ENCODE data around the gene DDX55.
A peak's percentile ranks its signal among the peaks of the same experiment; 100 is the strongest.

The DDX55 gene

DNA sequence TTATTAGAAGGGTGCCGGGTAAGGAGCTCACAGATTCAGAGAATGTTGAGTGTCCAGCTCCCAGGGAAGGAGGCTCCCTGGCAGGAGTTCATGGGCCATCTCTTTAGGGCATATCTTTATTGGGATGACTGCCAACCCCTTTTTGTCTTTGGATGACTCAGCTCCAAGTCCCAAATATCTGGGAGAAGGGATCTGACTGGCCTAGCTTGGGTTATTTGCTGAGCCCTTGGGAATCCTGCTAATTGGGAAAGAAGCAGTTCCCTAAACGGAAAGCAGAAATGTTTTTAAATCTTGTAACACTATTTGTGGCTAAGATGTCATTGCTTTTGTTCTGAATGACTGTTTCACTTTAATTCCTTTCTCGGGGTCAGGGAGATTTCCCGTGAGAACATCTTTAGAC is 12.6 kb downstream of the DDX55 start:
- no peak for DNase-seq

DNA sequence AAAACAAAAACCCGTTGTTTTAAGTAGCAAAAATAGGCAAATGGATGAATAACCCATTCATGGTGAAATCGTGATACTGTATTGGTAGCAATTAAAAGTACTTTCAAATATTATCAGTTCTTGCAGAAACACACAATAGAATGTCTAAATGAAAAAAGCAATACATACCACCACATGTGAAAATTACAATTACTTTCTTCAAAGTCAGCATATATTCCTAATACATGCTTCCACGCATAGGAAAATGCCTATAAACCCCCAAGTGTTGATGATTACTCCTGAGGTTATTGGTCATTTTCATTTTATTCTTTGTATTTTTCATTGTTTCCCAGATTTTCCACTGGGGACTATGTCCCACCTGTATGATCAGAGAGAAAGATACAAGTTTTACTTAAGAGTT is 15.2 kb downstream of the DDX55 start:
- no peak for DNase-seq

DNA sequence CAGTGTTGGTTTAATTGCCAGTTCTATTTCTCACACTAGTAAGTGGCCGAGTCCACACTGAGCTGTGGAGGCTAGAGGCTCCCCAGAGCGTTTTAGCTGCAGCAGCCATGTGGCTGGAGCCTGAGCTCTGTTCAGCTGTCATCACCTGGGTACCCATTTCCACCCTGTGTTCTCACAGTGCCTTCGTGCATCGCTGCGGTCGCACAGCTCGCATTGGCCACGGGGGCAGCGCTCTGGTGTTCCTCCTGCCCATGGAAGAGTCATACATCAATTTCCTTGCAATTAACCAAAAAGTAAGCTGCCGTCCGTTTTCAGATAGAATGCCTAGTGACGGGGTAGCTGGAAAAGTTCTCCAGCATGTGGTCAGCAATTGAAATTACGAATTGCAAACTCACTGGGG is 15.7 kb downstream of the DDX55 start:
- DNase-seq: no peak

DNA sequence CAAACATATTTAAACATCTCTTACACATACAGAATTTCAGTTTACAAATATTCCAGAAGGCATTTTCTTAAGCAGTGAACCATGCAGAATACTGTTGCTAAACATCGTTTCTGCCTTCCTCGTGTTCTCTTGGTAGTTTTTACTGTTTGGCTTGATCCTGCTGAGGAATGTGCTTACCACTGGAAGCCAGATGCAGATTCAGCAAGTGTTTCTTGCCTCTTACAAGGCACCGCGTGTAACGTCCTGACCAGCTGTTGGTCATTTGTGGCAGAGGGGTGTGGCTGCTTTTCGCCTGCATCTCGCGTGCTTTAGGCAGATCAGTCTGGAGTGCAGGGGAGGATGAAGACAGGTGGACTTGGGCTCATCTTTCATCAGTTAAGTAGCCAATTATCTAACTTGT is 19.2 kb downstream of the DDX55 start:
- no peak for DNase-seq

DNA sequence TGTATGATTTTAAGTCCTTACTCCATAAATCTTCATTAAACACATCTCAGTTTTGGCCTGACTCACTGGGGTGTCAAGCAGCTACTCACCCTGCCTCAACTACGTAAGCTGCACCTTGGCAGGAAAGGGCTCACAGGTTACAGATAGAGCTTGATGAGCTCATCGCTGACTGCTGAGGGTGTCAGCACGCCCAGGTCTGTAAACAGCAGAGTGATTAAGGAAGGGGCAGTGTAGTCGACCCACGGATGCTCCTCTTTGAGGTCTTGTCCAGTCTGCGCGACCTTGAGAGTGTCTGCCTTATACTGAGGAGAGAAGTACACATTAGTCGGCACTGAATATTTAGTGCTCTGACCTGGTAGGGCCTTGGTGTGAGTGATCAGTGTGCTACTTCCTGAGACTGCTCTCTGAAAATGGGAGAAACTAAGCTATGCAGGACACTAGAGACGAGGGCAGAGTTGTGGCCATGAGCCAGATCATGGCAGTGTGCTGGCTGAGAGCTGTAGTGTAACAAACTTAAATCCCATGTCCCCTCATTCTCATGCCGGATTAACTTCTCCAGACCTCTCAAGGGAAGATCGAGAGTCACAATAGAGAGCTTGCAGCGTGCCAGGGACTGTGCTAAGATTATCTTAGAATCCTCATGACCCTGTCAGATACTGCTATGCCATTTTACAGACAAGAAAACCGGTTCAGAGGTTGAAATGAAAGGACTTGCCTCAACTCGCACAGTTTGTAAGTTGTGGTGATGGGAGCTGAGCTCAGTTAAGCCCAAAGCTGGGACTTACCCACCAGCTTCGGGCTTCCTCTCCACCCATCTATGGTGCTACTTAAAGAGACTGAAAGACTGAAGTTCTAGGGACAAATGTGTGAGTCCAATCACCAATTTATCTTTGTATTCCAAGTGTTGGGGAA is 20.0 kb downstream of the DDX55 start:
- no peak for DNase-seq

DNA sequence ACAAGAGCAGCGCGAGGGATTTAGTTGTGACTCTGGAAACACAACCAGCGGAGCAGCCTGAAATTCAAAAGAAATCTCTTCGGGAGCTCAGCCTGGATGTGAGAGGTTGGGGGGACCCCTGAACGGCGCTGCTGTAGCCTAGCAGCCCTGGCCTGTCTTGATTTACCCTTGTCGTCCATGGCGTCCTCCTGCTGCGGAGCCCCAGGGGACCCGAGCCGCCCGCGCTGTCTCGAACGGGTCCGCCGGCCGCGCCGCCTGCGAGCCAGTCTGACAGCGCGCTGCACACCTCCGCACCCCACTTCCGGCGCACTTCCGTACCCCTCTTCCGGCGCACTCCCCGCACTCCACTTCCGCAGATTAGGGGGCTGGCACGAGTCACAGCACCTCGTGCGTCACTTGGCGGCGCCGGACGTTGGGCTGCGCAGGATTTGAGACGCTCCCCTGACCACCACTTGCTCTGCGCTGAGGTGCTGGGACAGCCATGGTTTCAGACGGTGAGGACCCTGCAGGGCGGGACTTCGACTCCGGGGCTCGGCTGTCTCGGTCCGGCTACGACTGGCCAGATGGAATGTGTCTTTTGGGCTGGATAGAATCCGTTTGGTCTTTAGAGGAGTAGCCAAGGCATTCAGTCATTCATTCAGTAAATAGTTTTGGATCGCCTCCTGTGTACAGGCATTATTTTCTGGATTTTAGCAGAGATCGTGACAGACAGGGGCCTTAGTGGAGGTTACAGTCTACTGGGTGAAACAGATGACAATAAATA is 31.7 kb downstream of the DDX55 start, which contains the start of the genes EIF2B1 and GTF2H3:
EIF2B1 (minus strand) TSS at position 308 of the 763 bp plus-strand sequence; CDS start at position 179, 129 bp downstream.
GTF2H3 (plus strand) TSS at position 451 of the 763 bp plus-strand sequence; CDS start at position 482, 31 bp downstream.
- peak; percentile 94 for DNase-seq

- DNase-seq: no peak
Observed at GRCh38 chr12:123634142-123634561, 32.3 kb downstream of the DDX55 start.

GRCh38 chr12:123643911-123644310 is 42.0 kb downstream of the DDX55 start:
- DNase-seq: no peak

GRCh38 chr12:123645380-123645779 is 43.5 kb downstream of the DDX55 start:
- no peak for DNase-seq

- DNase-seq: no peak
Observed at GRCh38 chr12:123645878-123646277, 44.0 kb downstream of the DDX55 start.

DNA sequence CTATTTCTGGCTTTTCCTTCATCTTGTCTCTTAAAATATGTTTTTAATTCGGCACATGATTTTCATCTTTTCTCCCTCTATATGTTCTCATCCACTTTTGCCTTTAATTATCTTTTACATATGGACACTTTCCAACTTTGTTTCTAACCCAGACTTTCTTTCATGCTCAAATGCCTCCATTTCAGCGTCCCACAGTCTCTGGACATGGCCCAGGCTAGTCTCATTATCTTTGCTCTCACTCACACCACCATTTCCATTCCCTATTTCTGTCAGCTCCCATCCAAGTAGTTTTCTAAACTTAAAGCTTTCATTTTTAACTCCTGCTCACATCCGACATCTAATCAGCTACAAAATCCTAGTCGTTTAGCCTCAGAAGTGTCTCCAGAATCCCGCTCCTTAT is 46.5 kb downstream of the DDX55 start:
- DNase-seq: no peak

- DNase-seq: no peak
Observed at GRCh38 chr12:123654129-123654701, 52.3 kb downstream of the DDX55 start.

DNA sequence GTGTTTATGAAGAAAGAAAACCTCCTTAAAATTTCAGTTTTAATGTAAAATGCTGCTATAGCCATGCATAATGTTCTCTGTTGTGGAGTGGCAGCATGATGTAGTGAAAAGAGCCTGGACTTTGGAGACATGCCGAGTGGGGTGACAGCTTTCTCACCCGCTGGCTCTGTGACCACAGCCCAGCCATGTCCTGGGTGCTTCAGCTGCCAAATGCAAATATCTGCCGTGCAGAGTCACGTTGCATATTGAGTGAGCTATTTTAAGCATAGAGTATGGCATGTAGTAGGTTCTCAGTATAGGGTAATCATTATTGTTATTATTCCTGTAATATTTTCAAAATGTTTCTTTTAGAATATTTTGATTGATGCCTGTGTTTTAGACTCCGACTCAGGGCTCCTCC is 53.5 kb downstream of the DDX55 start:
- no peak for DNase-seq

DNA sequence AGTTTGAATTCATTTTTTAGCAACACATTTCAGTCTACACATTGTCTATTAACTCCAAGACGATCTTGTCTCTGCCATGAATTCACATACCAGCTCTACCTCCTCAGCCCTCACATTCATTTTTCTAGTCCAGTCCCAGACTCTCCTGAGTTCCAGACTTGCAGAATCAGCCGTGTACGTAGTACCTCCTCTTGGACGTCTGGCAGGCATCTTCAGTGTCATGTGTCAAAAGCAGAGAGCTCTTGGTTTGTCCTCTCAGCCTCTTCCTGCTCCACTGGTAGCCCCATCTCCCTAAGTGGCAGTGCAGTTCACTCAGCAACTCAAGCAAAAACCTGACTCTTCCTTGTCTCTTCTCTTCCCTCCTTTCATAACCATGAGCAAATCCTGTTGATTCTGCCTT is 54.5 kb downstream of the DDX55 start:
- no peak for DNase-seq

DNA sequence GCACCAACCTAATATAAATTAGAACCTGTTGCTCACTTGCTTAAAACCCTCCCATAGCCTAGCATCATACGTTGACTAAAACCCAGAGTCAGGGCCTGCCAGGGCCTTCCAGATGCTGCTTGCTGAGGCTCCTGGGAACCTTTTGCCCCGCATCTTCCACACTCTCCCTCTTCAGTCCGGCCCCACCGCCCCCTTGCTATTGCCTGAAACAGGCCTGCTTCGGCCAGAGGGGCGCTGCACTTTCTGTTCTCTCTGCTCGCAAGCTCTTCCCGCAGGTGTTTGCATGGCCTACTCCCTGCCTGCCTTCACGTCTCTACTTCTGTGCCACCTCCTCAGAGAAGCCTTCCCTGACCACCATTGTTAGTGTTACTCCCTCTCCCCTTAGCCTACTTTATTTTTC is 55.3 kb downstream of the DDX55 start:
- DNase-seq: no peak

DNA sequence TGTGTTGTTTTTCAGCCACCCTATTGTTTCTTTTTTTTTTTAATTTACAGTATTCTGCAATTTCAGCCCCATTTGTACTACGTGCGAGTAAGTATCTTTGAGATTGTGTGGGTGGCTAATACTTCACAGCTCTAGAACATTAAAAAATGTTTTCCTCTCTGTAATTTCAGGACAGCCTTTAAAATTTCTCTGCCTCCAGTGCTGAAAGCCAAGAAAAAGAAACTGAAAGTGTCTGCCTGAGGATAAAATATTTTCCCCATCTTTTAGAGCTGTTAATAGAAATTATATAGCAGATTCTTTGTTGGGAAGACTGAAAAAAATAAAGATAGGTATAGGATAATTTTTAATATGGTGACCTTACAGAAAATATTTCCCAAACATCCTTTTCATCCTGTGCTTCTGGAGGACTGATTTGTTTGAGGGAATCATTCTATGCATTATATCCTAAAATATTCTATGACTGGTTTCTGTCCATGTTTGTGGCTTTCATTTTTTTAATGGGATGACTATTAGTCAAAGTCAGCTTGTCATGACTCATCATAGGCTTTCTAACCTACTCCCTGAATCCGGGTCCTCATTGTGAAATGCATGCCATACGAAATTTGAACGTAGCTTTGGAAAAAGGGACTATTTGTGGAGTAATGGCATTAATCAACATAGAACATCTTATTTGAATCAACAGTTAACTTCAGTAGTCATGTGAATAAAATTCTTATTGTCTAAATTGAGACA is 58.3 kb downstream of the DDX55 start:
- no peak for DNase-seq

DNA sequence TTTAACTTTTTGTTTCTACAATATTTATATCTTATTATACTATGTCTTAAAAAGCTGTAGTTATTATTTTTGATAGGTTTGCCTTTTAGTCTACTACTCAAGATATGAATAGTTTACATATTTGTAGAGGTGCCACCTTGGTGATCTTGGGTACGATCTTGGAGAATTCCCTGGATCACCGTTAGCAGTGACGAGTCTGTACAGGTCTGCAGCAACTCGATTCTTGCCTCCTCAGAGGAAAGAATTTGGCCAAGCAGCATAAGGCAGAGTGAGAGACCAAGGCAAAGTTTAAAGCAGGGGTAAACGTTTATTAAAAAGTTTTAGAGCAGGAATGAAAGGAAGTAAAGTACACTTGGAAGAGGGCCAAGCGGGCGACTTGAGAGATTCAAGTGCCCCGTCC is 65.9 kb downstream of the DDX55 start:
- no peak for DNase-seq

Measured in KG1 (cell line).